AG10803 (cell line): ENCODE data around the gene KLRC3.

Experiments used
- DNase-seq: peaks from one replicate; pipeline ENCODE4 v3.0.0; 2010; ENCODE audit warnings: low read depth
- H3K4me3 ChIP-seq: 2 replicates; pipeline ENCODE4 v1.5.1; 2011; ENCODE audit warnings: mild to moderate bottlenecking, low read length, control low read depth
- CTCF ChIP-seq: conservative IDR thresholded peaks from 2 replicates; pipeline ENCODE4 v1.5.1; 2011; ENCODE audit warnings: mild to moderate bottlenecking, low read length, control low read depth, inconsistent platforms

The KLRC3 gene

GRCh38 chr12:10363658-10363913 lies 56.8 kb downstream of the KLRC3 start:
- TF ChIP-seq CTCF, result no peak
- peak overlapping the region; percentile 79 for H3K4me3 ChIP-seq
- no peak for DNase-seq

- peak; percentile 29 for DNase-seq
- TF ChIP-seq CTCF, result no peak
- H3K4me3 ChIP-seq, result no peak overlapping the region
Measured at GRCh38 chr12:10362828-10363657, 57.4 kb downstream of the KLRC3 start.

GRCh38 chr12:10362325-10362724 lies 58.1 kb downstream of the KLRC3 start:
- H3K4me3 ChIP-seq, result no peak overlapping the region

More at GRCh38 chr12:10362325-10362724, 58.1 kb downstream of the KLRC3 start:
- DNase-seq, result no peak
- TF ChIP-seq CTCF, result no peak
